Stomach (tissue), 4 donors: Measurements from ENCODE around the gene SLC43A1.

Experiments
- CTCF ChIP-seq, 7 experiments: fragments of 450-650 bp in 4 of 7; fragments of 200-600 bp in 3 of 7; sonication (generic) in 3 of 7; IDR thresholded peaks; one replicate each; pipeline ENCODE4 v1.5.1; 2016 to 2019; ENCODE audit warnings: antibody characterized with exemption in 7 of 7, control low read depth in 2 of 7, mild to moderate bottlenecking in 1 of 7
- EP300 ChIP-seq: sonication (generic); formaldehyde crosslinking; IDR thresholded peaks from one replicate; pipeline ENCODE4 v1.6.1; 2017; ENCODE audit warnings: antibody characterized with exemption

GRCh38 chr11:57481315-57481714 lies 34.2 kb downstream of the SLC43A1 start:
- no peak for TF ChIP-seq CTCF (IDR thresholded peaks at IDR 0.05)
- no peak for TF ChIP-seq EP300
